Endothelial cell of hepatic sinusoid (primary cell): Measurements from ENCODE around the gene FOXK1.
"Not testable (repeated sequence)": the region's sequence is repeated elsewhere in the genome, so short reads cannot be mapped to it uniquely, and the experiment has no call there.

Experiments used
- in situ Hi-C: cut with HindIII; loops from 2 replicates; pipeline ENCODE4 v1.10.0; 2017; ENCODE audit warnings: low sequenced_read_pairs

Gene FOXK1

DNA sequence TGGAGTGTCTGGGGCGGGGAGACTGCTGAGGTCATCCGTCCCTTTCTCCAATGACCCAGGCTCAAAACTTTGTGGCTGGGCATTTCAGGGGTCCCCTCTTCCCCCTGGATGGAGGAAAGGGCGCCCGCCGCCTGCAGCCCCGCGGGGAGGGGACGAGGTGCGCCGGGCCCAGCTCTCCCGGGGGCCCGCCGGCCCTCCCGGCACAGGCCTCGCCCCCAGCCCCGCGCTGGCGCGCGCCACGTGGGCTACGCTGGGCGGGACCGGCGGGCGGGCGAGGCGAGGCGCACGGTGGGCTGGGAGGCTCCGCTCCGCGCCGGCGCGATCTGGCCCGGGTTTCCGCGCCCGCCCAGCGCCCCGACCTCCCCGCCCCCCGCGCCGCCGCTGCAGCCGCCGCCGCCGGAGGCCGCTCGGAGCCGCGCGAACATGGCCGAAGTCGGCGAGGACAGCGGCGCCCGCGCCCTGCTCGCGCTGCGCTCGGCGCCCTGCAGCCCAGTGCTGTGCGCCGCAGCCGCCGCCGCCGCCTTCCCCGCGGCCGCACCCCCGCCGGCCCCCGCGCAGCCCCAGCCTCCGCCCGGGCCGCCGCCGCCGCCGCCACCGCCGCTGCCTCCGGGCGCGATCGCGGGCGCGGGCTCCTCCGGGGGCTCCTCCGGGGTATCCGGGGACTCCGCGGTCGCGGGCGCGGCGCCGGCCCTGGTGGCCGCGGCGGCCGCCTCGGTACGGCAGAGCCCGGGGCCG, at the start of gene FOXK1:
Gene FOXK1 (plus strand): TSS at position 410 of the 735 bp plus-strand sequence. CDS start 14 bp downstream, at position 424.
- in situ Hi-C loops = no loop called here

DNA sequence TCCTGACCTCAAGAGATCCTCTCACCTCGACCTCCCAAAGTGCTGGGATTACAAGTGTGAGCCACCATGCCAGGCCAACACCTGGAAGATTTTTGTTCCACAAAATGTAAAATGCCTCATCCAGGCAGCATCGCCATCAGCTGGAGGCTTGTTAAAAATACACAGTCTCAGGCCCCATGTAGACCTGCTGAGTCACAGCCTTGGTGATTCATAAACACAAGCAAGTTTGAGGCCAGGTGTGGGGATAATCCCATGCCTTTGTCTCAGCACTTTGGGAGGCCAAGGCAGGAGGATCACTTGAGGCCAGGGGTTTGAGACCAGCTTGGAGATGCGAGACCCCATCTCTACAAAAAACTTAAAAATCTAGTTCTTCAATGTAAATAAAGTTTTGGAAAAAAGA, 49.1 kb upstream of the FOXK1 start:
- in situ Hi-C loops = no loop called here

DNA sequence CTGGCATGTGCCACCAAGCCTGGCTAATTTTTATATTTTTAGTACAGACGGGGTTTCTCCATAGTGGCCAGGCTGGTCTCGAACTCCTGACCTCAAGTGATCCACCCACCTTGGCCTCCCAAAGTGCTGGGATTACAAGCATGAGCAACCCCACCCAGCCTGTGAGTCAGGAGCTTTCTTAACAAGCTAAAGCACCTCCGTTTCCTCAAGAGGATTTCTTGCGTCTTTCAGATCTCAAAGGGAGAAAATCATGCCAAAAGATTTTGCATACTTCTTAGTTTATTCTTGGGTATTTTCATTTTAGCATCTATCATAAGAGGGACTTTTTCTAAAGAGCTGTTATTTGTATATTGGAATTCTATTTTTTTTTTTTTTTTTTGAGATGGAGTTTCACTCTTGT, 47.9 kb upstream of the FOXK1 start:
- in situ Hi-C loops = no loop called here

DNA sequence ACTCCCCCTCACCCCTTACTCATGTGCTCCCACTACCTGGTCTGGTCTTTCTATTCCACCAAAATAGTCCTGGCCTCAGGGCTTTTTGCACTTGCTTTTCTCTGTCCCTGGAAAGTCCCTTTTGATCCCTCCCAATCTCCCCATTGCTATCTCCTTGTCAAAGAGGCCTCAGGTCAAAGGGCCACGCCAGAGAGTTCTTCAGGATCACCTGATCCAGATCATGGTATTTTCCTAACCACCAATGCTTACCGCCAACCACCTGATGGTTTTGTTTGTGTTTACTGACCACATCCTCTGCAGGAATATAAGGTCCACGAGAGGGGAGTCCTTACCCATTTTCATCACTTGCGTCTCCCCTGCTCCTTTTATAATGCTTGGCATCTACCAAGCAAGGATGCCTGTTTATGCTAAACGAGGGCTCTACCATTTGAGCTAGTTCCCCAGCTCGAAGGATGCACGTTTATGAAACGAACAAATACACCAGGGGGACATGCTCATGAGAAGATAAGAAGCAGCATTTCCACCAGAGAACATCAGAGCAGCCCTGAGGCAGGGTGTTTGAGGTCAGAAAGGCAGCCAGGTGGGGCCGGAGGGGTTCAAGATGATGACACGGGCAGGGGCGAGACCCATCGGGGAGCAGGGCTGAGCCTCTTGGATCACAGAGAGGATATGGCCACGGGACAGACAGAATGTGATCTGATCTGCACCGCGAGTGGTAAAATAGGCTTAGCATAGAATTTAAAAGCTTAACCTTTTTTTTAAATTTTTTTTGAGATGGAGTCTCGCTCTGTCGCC, 43.1 kb upstream of the FOXK1 start:
- in situ Hi-C loops = no loop called here

DNA sequence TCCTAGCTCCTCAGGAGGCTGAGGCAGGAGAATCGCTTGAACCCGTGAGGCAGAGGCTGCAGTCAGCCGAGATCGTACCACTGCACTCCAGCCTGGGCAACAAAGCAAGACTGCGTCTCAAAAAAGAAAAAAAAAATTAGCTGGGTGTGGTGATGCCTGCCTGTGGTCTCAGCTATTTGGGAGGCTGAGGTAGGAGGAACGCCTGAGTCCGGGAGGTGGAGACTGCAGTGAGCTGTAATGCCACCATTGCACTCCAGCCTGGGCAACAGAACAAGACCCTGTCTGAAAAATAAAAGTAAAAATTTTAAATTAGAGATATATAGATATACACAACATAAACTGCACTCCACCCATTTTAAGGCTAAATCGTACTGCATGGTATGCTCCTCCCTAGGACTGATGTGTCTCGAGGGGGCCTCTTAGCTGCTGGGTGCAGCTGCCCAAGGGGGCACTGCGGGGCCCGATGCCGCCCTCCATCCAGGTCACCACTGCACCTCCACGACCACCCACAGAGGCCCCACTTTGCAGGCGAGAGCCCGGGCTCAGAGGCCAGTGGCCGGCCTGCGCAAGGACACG, 40.9 kb upstream of the FOXK1 start:
- in situ Hi-C loops = no loop called here

DNA sequence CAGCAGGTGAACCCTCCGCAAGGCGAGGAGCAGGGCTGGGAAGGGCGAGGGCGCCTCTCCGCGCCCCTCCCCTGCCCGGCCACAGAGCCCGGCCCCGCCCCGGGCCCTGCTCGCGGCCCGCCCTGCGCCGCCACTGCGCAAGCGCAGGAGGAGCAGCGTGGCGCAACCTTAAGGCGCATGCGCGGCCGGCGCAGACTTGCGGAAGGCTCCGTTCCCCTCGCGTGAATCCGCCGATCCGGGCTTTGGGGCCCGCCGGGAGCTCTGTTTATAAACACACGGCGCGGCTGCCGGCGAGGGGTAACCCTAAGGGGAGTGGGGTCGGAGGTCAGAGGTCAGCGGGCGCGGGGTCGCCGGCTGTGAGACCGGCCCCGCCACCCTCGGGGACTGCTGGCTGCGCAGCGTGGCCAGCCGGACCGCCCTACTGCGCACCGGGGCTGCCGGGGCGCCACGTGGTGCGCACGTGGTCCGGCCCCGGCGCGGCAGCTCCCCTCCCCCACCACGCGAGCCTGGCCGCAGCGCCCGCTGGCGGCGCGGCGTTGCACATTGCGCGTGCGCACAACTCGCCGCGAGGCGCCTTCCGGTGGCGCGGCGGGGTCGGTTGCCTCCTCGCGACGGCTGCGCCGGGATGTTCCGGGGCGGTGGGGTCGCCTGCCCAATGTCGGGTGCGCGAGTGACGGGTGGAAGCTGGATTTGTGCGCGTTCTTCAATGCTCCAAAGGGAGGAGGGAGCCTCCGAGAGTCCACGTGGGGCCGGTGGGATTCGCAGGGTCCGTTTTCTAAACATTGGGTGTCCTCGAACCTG, 40.2 kb upstream of the FOXK1 start:
- in situ Hi-C loops = no loop called here

DNA sequence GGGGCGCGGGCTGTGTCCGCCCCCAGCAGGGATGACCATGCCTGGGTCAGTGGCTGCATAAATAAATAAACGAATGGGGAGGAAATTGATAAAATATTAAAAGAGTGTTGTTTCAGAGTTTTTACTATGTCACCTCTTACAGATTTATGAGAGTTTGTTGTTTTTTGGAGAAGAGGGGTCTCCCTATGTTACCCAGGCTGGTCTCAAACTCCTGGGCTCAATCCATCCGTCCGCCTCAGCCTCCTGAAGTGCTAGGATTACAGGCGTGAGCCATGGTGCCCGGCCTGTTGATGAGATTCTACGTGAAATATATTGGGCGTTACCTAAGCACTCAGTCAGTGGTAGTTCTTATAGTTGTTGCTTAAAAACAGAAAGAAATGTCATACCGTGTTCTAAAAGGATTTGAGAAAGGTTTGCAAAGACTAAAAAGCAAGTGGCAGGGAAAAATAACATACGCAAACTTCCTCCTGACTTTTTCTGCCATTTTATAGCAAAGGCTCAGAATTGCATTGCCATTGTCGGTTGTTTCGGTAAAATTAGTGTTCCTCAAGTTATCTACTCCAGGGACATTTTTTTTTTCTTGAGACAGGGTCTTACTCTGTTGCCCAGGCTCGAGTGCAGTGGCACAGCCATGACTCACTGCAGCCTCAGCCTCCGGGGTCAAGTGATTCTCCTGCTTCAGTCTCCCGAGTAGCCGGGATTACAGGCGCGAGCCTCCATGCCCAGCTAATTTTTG, 39.5 kb upstream of the FOXK1 start:
- in situ Hi-C loops = no loop called here

DNA sequence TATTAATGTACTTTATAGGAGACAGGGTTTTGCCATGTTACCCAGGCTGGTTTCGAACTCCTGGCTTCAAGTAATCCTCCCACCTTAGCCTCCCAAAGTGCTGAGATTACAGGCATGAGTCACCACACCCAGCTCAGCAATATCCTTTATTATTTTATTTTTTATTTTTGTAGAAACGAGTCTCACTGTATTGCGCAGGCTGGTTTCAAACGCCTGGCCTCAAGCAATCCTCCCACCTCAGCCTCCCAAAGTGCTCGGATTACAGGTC, 39.0 kb upstream of the FOXK1 start:
- in situ Hi-C loops = not testable (repeated sequence)

DNA sequence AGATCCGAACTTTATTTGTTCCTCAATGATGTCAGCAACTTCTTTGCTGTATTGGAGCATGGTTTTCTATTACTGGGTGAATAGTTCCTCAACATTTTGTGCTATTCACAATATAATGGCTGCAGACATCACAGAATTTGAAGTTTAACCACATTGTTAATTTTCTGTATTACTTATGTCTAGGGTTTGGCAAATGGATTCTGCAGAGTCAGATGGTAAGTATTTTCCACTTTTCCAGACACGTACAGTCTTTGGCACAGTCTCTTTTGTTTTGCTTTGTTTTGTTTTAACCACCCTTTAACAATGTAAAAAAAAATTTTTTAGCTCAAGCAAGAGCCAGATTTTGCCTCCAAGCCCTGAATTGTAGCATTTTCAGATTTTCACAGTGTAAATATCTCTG, 36.8 kb upstream of the FOXK1 start:
- in situ Hi-C loops = no loop called here

DNA sequence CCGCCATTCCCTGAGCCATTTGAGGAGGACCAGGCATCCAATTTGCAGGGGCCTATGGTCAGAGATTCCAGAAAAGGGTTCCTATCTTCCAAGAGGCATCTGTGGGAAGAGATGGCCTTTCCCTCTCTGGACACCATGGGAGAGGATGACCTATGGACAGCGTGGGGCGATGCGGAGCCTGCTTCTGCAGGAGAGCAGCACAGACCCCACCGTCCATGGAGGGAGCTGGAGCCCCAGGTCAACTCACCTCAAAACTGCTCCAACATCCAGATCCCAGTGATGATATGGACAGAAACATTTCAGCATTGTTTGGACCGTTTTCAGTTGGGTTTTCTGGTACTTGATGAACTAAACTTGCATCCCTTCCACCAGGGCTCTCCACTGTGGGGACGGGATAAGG, 34.0 kb upstream of the FOXK1 start:
- in situ Hi-C loops = no loop called here

DNA sequence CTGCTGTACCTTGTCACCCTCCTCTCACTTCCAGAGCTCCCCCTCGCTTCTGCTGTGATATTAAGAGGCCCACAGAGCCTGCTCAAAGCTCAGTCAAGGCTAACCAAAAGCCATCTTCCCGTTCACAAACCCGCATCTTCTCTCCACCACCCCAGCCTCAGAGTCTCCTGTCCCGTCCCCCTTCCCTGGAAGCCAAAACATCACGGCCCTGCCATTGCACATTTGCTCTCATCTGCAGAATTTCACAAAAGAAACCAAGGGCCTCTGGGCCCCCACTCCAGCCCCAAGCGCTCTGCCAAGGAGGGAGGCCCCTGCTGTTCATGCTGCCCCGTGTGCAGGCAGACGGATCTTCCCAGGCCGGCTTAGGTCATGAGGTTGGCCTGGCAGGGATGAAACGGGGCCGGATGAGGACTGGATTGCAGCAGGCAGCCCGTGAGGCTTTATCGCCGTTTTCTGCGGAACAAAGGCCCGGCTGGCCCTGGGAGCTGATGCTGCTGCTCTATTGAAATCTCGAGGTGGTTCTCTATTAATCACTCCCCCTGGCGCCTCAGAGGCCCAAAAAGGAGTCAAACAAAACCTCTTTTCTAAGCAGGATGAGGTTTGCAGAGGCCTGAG, 31.6 kb upstream of the FOXK1 start:
- in situ Hi-C loops = no loop called here

DNA sequence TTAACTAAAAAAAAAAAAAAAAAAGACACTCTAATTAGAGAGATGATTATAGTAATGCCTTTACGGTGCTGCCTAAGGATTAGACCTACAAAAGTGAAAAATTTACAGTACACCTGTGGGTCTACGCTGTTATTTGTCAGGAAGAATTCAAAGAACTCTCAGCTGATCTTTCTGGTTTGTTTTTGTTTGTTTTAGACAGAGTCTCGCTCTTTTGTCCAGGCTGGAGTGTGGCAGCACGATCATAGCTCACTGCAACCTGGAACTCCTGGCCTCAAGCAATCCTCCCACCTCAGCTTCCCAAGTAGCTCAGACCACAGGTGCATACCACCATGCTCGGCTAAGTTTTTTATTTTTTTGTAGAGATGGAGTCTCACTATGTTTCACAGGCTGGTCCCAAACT, 28.3 kb upstream of the FOXK1 start:
- in situ Hi-C loops = no loop called here

DNA sequence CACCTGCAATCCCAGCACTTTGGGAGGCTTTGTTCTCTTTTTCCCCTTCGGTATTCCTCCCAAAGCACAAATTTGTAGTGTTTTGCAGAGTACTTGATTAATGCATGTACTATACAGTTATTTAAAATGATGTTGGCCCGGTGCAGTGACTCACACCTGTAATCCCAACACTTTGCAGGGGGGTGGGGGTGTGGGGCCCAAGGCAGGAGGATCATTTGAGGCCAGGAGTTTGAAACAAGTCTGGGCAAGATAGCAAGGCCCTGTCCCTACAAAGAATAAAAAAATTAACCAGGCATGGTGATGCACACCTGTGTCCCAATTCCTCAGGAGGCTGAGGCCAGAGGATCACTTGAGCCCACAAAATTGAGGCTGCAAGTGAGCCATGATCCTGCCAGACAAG, 26.8 kb upstream of the FOXK1 start:
- in situ Hi-C loops = loop anchor here (5.0 kb wide), 1 partner anchor 37 kb away; no protein-coding TSS in a partner anchor

DNA sequence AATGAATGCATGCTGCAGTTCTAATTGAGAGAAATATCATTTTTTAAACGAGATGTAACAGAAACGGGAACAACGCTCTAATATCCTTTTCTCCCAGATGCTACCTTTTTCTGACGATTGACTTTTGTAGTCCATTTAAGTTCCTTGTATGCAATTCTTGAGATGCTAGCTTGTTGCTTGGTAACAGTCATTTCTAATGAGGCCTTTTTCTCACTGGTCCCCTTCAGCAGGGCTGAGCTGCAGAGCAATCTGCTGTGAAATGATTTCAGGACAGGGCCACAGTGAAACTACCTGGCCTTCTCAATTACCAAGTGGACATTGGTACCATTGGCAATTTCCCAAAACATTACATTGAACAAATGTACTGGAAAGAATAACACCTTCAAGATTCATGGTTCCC, 26.2 kb upstream of the FOXK1 start:
- in situ Hi-C loops = loop anchor here (5.0 kb wide), 1 partner anchor 36 kb away; no protein-coding TSS in a partner anchor

DNA sequence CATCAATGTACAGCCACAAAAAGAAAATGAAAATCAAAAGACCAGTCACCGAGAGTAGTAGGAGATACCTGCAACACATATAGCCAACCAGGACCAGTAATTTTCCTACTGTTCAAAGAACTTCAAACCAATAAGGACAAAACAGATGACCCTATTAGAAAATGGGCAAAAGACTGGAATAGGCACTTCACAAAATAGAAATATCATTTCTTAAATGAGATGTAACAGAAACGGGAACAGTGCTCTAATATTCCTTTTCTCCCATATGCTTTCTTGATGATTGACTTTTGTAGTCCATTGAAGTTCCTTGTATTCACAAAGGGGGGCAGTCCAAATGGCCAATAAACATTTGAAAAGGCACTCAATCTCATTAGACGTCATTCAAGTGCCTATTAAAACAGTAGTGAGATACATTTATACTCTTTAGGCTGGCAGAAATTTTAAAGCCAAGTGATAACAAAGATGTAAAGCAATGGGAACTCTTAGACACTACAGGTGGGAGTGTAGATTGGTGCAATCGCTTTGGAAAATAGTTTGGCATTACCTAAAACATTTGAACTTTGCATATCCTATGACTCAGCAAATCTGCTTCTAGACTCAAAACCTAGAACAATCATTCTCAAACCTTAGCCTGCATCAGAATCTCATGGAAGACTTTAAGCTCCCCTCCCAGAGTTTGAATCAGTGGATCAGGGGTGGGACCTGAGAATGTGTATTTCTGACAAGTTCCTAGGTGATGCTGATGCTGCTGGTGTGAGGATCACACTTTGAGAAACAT, 24.3 kb upstream of the FOXK1 start:
- in situ Hi-C loops = loop anchor here (5.0 kb wide), 1 partner anchor 34 kb away; no protein-coding TSS in a partner anchor

DNA sequence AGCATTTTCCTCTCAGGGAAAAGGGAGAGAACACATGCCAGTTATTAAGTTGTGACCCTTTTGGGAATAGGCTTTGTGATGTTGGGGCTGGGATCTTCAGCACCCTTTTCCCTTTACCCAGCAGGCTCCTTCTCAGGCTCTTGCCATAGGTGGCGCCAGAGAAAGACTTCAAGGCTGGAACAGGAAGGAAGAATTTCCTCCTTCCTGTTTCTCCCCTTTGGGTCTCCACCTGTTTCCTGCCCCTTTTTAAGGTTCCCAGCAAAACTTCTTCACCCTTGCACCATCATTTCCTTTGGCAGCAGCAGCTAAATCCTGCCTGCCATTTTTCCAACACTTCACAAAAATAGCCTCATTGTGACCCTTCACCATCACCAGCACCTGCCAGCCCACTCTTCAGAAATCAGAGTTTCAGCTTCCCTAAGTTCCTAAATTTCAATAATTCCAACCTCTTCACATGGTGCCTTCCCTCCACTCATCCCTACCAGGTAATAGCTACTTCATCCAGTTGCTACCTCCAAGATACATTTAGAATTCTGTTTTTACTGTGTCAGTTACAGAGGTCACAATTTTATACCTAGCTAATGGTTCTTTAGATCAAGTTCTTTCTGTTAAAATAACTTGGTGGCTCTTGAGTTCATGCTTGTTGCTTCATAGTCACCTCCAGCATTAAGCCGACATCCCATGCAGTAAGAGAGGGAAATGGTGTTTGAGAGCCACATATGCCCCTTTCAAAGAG, 22.4 kb upstream of the FOXK1 start:
- in situ Hi-C loops = loop anchor here (5.0 kb wide), 1 partner anchor 33 kb away; no protein-coding TSS in a partner anchor

DNA sequence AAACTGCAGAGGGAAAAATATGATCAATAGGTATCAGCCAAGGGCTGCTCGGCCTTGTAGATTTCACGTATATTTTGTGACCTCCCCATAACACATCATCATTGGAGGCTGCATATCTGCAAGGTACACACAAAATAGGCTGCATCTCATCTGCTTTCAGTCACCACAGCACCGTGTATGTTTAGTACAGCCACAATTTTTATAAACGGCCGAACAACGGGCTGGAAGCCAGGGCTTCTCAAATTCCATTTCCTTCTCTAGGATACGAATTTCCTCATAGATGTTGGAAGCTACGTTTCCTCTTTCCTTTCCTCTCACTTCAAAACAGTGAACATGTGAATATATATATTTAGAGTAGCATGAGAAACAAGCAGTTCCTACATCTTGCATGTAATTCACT, 20.2 kb upstream of the FOXK1 start:
- in situ Hi-C loops = no loop called here

DNA sequence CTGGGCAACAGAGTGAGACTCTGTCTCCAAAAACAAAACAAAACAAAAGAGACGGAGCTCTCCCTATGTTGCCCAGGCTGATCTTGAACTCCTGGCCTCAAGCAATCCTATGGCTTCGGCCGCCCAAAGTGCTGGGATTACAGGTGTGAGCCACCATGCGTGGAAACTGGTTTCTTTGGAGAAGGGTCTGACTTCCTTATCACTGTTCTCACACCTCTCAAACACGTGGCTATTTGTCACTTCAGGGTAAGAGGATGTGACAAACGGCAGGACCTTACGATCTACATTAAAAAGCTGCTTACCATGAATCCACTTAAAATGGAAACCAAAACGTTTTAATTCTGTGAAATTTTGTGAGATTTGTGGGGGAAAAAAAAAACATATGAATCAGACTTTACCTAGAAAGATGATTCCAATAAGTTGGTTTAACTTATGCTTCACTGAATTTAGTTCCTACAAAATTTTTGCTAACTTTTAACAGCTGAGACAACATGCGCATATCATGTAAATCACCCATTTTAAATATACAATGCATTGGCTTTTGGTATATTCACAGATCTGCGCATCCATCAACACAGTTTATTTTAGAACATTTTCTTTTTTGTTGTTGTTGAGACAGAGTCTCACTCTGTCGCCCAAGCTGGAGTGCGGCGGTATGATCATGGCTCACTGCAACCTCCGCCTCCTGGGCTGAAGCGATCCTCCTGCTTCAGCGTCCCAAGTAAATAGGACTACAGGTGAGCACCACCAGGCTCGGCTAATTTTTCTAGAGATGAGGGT, 18.7 kb upstream of the FOXK1 start:
- in situ Hi-C loops = no loop called here
